Measurements from ENCODE around the gene NUDT4.

GRCh38 chr12:93397412-93397811, 19.7 kb downstream of the NUDT4 start:
- TF ChIP-seq CTCF (optimal IDR thresholded peaks at IDR 0.05 in 1 of 3, IDR thresholded peaks at IDR 0.05 in 1 of 3, conservative IDR thresholded peaks at IDR 0.05 in 1 of 3; ENCODE audit: extremely low read depth in 1 of 3, insufficient read depth in 2 of 3, low read length in 3 of 3) (no peak), EZH2 (IDR thresholded peaks at IDR 0.05; ENCODE audit: low read length) (no peak)

Data from keratinocyte (primary cell).